Measurements from ENCODE around the gene ZNF496.

DNA sequence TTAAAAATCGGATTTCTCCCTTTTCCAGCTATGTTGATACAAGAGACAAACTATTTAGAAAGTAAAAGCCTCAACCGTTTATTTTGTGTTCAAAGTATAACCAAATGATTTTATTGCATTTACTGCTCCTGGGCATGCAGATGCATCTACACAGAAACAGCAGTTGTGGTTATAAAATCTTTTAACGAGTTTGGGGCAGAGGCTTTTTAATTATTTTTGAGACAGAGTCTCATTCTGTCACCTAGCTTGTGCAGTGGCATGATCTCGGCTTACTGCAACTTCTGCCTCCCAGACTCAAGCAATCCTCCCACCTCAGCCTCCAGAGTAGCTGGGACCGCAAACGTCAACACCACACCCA lies 33.6 kb downstream of the ZNF496 start:
- TF ChIP-seq, protein P1, sequence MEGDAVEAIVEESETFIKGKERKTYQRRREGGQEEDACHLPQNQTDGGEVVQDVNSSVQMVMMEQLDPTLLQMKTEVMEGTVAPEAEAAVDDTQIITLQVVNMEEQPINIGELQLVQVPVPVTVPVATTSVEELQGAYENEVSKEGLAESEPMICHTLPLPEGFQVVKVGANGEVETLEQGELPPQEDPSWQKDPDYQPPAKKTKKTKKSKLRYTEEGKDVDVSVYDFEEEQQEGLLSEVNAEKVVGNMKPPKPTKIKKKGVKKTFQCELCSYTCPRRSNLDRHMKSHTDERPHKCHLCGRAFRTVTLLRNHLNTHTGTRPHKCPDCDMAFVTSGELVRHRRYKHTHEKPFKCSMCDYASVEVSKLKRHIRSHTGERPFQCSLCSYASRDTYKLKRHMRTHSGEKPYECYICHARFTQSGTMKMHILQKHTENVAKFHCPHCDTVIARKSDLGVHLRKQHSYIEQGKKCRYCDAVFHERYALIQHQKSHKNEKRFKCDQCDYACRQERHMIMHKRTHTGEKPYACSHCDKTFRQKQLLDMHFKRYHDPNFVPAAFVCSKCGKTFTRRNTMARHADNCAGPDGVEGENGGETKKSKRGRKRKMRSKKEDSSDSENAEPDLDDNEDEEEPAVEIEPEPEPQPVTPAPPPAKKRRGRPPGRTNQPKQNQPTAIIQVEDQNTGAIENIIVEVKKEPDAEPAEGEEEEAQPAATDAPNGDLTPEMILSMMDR (conservative IDR thresholded peaks at IDR 0.05; ENCODE audit: low read length): no peak
- TF ChIP-seq EZH2phosphoT487 (IDR thresholded peaks at IDR 0.05; ENCODE audit: borderline replicate concordance, low read depth, low read length): no peak
